AG04450 (cell line): Measurements from ENCODE around the gene AQP11. TPM values are rescaled to one million over a fixed set of nuclear protein-coding genes. Genes with fewer than 3 reads are reported as not detected.

Experiments used
- CTCF ChIA-PET: fragments of 300-600, 350-600 bp; formaldehyde crosslinking; extraction: SDS; loops from one replicate; lab custom pipeline; 2022; ENCODE audit warnings: antibody characterized with exemption, inconsistent platforms; lab: Charles Lee
- POLR2A ChIA-PET: fragments of 350-600 bp; formaldehyde crosslinking; extraction: SDS; loops from one replicate; lab custom pipeline; 2021; ENCODE audit warnings: antibody characterized with exemption, inconsistent platforms; lab: Yijun Ruan, JAX
- DNase-seq: peaks from one replicate; pipeline ENCODE4 v3.0.0-alpha.2; 2011; ENCODE audit warnings: low read depth, low spot score
- H3K27ac ChIP-seq: one replicate; pipeline ENCODE4 v1.5.1; 2012; ENCODE audit warnings: low read depth, low read length, control low read depth
- H3K27me3 ChIP-seq: one replicate; pipeline ENCODE4 v1.6.0; 2012; ENCODE audit warnings: low read length; ENCODE audit not compliant: control insufficient read depth, insufficient read depth
- H3K4me3 ChIP-seq: 2 replicates; pipeline ENCODE4 v1.5.1; 2011; ENCODE audit warnings: mild to moderate bottlenecking, low read depth, low read length, control low read depth
- H3K9me3 ChIP-seq: 2 replicates; pipeline ENCODE4 v1.5.1; 2012; ENCODE audit warnings: low read length; ENCODE audit not compliant: control insufficient read depth, insufficient read depth
- polyA plus RNA-seq: library from polyadenylated mRNA; depleted of rRNA; stranded (reverse); fragments of >200 nt; gene quantifications from 2 replicates; pipeline ENCODE4 v1.2.3, GENCODE V29; 2011; rRNA removed
- small RNA-seq: library from RNA; depleted of rRNA; stranded (forward); fragments of <200 nt; gene quantifications from one replicate; pipeline ENCODE3, GENCODE V24; 2012; ENCODE audit warnings: low read depth; ENCODE audit not compliant: insufficient read length
- TF ChIP-seq, protein P1 (sequence below): IDR thresholded peaks from 2 replicates; pipeline ENCODE4 v1.5.1; 2011; ENCODE audit warnings: low read depth, low read length, control low read depth, inconsistent platforms

AQP11 gene
- polyA plus RNA-seq, 1 experiment = 2.0 TPM

DNA sequence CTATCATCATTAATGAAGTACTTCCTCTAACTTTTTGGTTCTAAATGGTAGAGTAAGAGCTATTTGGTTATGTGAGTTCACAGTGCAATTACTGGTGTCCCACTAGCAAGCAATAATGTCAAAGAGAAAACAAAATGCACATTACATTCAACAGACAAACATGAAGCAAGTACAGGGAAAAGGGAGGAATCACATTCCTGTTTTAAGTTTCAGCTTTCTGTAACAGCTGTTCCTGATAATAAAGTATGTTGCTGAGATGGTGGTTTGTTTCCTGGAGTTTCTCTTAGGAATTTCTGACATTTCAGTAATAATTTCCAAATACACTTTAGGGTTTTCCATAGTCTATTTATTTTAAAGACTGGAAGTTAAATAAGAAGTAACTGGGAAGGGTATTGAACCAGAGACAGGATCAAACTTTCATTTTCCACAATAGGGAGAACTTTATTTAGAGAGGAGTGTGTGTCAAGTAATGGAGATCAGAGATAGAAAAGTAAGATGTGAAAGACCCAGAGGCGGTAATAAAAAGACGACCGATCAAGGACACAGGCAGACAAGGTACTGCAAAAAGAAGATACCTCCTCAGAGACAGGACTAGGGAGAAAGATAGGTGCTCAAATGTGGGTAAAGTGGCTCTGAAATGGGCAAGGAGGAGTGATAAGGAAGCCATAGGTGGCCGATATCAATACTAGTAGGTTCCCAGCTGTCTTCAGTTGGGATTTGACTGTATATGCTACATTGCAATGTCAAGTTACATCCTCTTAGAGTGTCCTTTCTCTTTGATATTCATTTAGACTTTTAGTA lies 68.7 kb downstream of the AQP11 start:
- TF ChIP-seq, protein P1, sequence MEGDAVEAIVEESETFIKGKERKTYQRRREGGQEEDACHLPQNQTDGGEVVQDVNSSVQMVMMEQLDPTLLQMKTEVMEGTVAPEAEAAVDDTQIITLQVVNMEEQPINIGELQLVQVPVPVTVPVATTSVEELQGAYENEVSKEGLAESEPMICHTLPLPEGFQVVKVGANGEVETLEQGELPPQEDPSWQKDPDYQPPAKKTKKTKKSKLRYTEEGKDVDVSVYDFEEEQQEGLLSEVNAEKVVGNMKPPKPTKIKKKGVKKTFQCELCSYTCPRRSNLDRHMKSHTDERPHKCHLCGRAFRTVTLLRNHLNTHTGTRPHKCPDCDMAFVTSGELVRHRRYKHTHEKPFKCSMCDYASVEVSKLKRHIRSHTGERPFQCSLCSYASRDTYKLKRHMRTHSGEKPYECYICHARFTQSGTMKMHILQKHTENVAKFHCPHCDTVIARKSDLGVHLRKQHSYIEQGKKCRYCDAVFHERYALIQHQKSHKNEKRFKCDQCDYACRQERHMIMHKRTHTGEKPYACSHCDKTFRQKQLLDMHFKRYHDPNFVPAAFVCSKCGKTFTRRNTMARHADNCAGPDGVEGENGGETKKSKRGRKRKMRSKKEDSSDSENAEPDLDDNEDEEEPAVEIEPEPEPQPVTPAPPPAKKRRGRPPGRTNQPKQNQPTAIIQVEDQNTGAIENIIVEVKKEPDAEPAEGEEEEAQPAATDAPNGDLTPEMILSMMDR = no peak
- ChIA-PET CTCF (interaction anchor here (0.9 kb wide), 1 partner anchor 336 kb away, joined by 3 read pairs; the partner anchor contains the start of gene INTS4), POLR2A (interaction anchor here (0.6 to 0.7 kb wide), 3 partner anchors 15 to 121 kb away, joined by 3 to 10 read pairs (median 8); no protein-coding TSS in a partner anchor)
- no peak overlapping the region for H3K4me3 ChIP-seq
- H3K27ac ChIP-seq = peak overlapping the region; percentile 41
- no peak for DNase-seq
- H3K9me3 ChIP-seq = no peaks in the 10 kb centered on the region
- H3K27me3 ChIP-seq = no peaks in the 10 kb centered on the region

Small RNA genes within 50 kb of the gene (small RNA-seq; reads per million reads assigned to genes)
- not detected for gene RNU7-59P

Other genes starting within 250 kb of the AQP11 start
- 60.1 and 70.3 TPM in 2 replicates for gene PAK1, start 115.9 kb upstream of the AQP11 start, polyA plus RNA-seq
- 158 and 186 TPM in 2 replicates for gene CLNS1A, start 47.8 kb downstream of the AQP11 start, polyA plus RNA-seq
- gene RSF1, start 230.8 kb downstream of the AQP11 start, polyA plus RNA-seq = 26.5 and 26.8 TPM in 2 replicates
- 45.9 and 57.7 TPM in 2 replicates for gene AAMDC, start 231.2 kb downstream of the AQP11 start, polyA plus RNA-seq